Endothelial cell of umbilical vein (primary cell): ENCODE data around the gene RPS27.

Source experiments
- CTCF ChIP-seq, 2 donors: IDR thresholded peaks; 1 replicate in 1 of 2; 2 replicates in 1 of 2; pipeline ENCODE4 v1.5.1; 2011; ENCODE audit warnings: low read length in 2 of 2, mild to moderate bottlenecking in 2 of 2, moderate library complexity in 2 of 2, control low read depth in 1 of 2, inconsistent platforms in 1 of 2, low read depth in 1 of 2; ENCODE audit not compliant: insufficient read depth in 1 of 2; ENCODE audit errors: extremely low read depth in 1 of 2
- EZH2 ChIP-seq: IDR thresholded peaks from 2 replicates; pipeline ENCODE4 v1.6.1; 2012; ENCODE audit warnings: borderline replicate concordance, low read depth, mild to moderate bottlenecking, moderate library complexity, low read length, inconsistent platforms; ENCODE audit not compliant: severe bottlenecking
- MAX ChIP-seq: IDR thresholded peaks from 2 replicates; pipeline ENCODE4 v1.6.1; 2011; ENCODE audit not compliant: insufficient read depth, insufficient read length
- MYC ChIP-seq: IDR thresholded peaks from one replicate; pipeline ENCODE4 v1.6.1; 2011; ENCODE audit warnings: mild to moderate bottlenecking, low read depth, low read length
- POLR2A ChIP-seq: IDR thresholded peaks from 2 replicates; pipeline ENCODE4 v1.6.1; 2012; ENCODE audit warnings: low read depth, mild to moderate bottlenecking, control low read depth, low read length

- TF ChIP-seq POLR2A: no peak
- TF ChIP-seq CTCF (IDR thresholded peaks at IDR 0.05; ENCODE audit: extremely low read depth in 1 of 2, insufficient read depth in 1 of 2, low read depth in 1 of 2, low read length in 2 of 2): no peak
- TF ChIP-seq MAX: no peak
- TF ChIP-seq MYC: no peak
- TF ChIP-seq EZH2: no peak
Observed at GRCh38 chr1:153968000-153968363, 22.6 kb upstream of the RPS27 start.
